NCI-H524 treated with DMSO at 0.1 percent for 48 hours (cell line): ENCODE results near the gene MRAP.

Source experiments
- DNase-seq: peaks from one replicate; lab custom pipeline; 2025; lab: John Stamatoyannopoulos, UW

The MRAP gene

DNA sequence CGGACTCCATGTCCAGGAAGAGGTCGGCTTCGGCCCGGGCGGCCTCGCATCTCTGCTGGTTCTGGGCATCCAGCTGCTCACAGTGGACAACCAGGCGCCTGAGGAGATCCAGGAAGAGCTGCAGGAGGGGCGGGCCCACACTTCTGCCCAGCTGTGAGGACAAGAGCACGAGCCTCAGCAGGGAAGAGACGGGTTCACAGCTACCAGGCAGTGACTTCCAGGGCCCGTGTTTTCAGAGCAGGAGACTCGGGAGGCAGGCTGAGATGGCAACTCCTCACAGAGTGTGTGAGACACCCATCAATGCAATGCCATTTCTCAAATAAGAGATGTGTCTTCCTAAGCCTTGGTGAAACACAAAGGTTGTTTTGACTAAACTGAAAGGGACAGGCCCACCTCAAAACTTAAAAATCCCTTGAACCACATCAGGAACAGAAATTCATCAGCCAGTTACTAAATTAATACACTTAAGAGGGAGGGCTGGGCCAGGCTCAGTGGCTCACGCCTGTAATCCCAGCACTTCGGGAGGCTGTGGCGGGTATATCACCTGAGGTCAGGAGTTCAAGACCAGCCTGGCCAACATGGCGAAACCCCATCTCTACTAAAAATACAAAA, 50.8 kb downstream of the MRAP start:
- DNase-seq: no peak

DNA sequence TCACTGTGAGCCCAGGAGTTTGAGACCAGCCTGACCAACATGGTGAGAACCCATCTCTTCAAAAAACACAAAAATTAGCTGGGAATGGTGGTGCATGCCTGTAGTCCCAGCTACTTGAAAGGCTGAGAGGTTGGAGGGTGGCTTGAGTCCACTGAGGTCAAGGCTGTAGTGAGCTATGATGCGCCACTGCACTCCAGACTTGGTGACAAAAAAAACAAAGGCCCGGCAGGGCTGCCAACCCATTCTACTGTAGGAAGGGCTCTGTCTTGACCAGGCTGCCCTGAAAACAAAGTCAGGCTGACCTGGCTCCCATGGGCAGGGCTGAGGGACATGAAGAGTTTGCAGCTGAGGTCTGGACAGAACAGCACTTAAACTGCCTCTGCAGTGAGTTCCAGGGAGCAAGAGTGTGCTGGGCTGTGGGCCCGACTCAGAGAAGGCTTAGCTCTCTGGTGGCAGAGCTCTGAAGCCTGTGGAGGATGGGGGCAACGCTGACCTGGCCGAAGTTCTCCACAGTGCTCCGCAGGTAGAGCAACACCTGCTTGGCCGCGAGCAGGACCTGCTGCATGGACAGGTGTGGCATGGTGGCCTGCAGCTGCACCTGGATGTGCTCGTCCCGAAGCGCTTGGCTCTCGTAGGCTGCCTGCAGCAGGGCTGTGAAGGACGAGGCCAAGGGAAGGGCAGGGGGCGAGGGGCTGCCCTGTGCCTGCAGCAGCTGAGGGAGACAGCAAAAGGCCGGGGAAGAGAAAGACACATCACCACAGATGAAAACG, 51.7 kb downstream of the MRAP start:
- DNase-seq: no peak

DNA sequence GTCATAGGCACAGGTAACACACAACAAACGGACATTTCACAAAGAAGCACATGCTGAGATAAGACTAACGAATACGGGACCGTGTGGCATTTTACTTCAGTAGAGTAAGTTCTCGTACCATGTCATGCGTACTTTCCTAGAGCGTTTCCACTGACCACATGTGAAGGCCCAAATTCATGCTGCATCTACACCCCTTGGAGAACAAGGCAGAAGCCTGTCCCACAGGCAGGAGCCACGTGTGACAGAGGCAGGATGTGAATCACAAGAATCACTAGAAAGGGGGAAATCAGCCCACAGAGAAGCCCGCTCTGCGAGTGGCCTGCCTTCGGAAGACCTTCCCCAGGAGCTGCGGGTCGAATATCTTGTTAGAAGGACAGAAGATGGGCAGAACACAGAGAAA, 52.3 kb downstream of the MRAP start:
- DNase-seq: no peak

DNA sequence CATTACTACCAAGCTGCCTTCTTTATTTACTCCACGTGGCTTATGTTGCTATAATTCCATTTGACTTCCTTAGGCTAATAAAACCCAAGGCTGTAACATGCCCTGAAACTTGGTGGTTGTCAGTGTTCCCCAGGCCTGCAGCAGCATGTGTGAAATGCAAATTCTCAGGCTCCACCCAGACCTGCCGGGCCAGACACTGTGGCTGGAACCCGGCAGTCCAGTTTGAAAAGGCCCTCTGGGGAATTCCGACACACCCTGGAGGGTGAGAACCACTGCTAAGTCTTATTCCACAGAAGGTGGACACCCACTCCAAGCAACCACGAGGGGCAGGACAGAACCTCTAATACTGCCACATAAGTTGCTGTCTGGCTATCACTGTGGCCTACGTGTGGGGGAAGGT, 52.8 kb downstream of the MRAP start:
- no peak for DNase-seq

DNA sequence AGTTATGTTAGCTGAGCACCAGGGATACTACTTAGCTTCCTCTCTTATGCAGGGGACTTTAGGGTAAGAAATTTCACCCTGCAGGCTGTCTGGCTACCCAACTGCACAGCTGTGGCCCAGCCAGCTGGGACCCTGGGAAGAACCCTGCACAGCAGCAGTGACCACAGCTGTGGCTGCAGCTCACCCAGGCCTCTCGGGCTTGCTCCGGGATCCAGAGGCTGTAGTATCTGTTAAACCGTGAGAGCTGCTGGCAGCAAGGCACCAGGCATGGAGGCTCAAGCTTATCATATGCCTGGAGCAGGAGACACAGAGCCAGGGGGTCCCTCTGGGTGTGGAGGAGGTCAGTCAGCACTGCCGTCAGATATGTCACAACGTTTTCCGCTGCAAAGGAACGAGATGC, 53.9 kb downstream of the MRAP start:
- no peak for DNase-seq

DNA sequence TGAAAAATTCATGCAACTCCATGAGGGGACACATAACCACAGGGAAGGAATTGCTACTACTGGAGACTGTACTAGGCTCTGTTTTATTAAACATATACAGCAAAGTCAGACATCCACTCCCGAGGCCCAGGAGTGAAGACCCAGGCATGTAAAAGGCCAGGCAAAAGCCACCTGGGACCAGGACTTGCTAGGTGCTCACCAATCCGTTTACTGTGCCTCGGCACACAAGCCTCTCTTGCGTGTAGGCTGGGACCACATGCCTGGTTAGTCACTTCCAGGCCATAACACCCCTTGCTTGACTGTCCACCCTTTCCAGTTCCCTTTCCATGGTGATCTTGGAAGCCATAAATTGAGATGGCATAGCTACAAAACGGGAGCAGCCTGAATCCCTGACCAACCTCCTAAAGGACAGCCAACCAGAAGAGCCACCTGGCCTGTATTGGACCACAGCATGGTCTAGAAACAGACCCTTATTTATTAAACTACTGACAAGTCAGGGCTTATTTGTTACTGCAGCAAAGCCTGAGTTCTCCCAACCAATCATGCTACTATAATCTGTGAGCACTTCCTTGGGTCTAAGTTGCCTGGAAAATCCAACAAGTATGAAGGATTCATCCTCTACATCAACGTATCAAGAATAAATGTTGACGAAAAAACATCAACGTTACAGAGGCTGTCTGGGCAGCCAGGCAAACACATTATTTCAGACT, 54.5 kb downstream of the MRAP start:
- no peak for DNase-seq

DNA sequence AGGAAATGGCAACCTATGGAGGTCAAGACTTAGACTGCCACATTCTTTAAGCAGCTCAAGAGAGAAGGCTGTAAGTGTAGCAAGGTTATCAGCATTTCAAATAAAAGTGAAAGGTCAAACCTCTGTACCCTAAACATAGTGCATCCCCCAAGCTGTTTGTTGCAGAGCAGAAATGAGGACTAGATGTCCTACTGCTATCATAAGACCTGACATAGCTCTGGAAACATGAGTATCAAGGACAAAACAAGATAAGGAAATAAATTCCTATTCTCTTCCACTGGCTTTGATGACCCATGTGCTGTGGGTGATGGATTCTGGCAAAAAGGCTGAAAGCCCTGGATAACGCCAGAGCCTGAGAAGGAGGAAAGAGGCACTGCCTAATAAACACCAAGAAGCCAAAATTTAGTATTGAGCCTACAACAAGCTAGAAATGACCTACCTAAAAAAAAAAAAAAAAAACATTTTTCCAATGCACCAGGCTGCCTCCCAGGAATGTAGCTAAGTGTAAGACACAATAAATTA, 58.3 kb downstream of the MRAP start:
- no peak for DNase-seq

DNA sequence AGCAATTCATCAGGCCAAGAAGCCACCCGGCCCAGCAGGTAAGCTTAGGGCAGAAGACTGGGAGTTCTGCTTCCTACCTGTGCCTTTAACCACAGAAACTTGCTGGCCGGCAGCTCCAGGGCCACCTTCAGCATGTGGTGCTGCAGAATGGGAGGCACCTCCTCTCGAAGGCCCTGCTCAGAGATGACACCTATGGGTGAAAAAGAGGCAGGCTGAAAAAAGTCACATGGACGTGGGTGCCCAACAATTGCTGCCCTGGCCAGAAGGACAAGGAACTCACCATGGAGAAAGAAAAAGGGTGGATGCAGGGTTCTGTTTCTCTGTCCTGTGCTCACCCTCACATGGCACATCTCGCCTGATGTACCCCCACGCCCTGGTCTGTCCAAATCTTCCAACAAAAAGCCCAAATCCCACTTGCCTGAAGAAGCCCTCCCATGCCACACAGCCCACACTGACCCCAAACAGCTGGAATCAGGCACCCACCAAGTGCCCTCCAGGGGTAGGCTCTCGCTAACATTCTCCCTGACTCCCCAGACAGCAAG, 61.1 kb downstream of the MRAP start:
- DNase-seq: no peak

DNA sequence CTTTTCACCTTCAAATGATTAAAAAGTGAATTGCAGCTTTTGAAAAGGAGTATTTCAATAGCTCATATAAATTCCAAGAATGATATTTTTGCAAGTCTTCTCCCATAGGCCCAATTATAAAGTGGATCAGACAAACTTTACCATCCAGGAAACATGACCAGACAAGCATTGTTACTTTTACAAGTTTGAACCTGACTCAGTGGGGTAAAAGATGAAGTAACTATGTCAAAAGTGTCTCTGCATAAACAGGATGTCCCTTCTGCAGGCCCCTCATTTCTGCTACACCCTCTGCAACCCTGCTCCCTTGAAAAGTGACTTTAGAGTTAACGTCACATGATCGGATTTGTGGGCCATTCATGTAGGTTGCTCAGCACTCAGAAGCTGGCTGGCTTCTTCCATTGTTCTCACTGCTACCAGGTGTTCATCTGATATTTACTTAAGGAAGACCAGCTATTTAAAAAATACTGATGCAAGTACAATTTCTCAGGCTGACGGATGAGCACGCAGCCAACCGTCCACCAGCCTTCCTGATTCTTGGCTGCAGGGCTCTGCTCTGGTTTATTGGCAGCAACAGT, 61.8 kb downstream of the MRAP start:
- DNase-seq: no peak
